ENCODE measurements around the gene UNC5B. TPM values are rescaled to one million over a fixed set of nuclear protein-coding genes. Genes with fewer than 3 reads are reported as not detected.

UNC5B gene
- total and polyA plus RNA-seq, 12 donors: 2.0 to 27.0 (median 8.8) TPM

DNA sequence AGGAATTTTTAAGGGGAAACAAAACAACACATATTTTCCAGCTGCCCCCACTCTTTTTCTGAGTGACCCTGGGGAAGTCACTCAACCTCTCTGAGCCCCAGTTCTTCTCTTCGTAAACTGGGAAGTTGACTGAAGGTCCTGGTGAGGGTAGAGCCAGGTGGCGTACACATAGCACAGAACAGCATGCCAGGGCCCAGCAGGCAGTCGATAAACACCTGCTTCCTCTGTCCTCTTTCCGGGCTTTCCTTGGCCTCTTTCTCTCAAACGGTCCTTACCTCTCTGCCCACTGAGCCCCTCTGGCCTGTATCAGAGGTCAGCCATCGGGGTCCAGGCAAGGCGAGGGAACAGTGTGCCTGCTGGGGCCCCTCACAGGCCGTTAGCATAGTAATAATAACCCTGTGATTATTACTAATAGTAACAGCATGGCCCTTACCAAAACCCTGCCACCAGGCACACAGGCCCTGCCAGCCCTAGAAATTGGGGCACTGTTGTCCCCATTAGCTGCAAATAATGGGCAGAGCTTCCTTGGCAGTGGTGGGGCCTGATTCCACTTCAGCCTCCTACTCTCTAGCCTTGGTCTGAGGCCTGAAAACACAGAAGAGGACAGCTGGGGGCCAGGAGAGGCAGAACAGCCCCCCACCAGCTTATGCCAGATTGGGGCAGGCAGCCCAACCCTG lies 69.4 kb downstream of the UNC5B start:
- no peaks in the 10 kb centered on the region for H3K9me3 ChIP-seq (replicated peaks in 1 of 3)
- TF ChIP-seq POLR2A (IDR thresholded peaks at IDR 0.05): no peak
- TF ChIP-seq, protein P1, sequence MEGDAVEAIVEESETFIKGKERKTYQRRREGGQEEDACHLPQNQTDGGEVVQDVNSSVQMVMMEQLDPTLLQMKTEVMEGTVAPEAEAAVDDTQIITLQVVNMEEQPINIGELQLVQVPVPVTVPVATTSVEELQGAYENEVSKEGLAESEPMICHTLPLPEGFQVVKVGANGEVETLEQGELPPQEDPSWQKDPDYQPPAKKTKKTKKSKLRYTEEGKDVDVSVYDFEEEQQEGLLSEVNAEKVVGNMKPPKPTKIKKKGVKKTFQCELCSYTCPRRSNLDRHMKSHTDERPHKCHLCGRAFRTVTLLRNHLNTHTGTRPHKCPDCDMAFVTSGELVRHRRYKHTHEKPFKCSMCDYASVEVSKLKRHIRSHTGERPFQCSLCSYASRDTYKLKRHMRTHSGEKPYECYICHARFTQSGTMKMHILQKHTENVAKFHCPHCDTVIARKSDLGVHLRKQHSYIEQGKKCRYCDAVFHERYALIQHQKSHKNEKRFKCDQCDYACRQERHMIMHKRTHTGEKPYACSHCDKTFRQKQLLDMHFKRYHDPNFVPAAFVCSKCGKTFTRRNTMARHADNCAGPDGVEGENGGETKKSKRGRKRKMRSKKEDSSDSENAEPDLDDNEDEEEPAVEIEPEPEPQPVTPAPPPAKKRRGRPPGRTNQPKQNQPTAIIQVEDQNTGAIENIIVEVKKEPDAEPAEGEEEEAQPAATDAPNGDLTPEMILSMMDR (IDR thresholded peaks at IDR 0.05): no peak
- H3K36me3 ChIP-seq (replicated peaks in 1 of 2): peaks cover 0 to 3% of the 10 kb centered on the region in 2 donors
- no peak overlapping the region for H3K4me3 ChIP-seq
- no peaks in the 10 kb centered on the region for H3K27me3 ChIP-seq
- intact Hi-C loops (cut with DNase I): loop anchor here in 1 of 2 donors (5.0 kb wide), 1 partner anchor 359 kb away; no protein-coding TSS in a partner anchor
- 81 to 89% (median 85%) methylated on average over 8 of the region's 8 CpGs for WGBS, 4 donors
- H3K27ac ChIP-seq: no peak overlapping the region
- no peak for DNase-seq
- peaks cover 0 to 6% of the 10 kb centered on the region in 2 donors for H3K4me1 ChIP-seq (replicated peaks in 1 of 2)

DNA sequence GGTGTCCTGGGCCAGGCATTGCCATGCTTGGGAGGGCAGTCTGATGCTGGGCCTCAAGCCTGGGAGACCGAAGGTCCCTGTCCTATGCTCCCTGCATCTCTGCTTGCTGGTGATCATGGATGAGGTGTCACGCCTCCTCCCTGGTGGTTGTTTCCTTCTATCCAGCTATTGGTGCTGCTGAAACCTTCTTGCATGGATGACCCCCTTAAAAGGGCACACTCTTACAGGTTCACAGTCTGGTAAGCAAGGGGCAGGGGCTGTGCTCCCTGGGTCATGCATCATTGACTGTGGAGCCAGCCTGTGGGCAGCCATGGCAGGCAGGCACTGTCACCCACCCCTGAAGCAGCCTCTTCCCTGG lies 69.9 kb downstream of the UNC5B start:
- Histone ChIP-seq H3K27me3 (no peaks in the 10 kb centered on the region), H3K27ac (no peak overlapping the region), H3K9me3 (replicated peaks in 1 of 3) (no peaks in the 10 kb centered on the region), H3K4me3 (no peak overlapping the region), H3K4me1 (replicated peaks in 1 of 2) (peaks cover 0 to 6% of the 10 kb centered on the region in 2 donors), H3K36me3 (replicated peaks in 1 of 2) (peaks cover 0 to 7% of the 10 kb centered on the region in 2 donors)
- no peak for DNase-seq
- WGBS, 4 donors: 90 to 92% (median 90%) methylated on average over 2 of the region's 2 CpGs; no CpG with 5 or more reads in 1 of the 4 donors
- intact Hi-C loops (cut with DNase I): loop anchor here in 1 of 2 donors (5.0 kb wide), 1 partner anchor 360 kb away; no protein-coding TSS in a partner anchor
- no peak for TF ChIP-seq POLR2A (IDR thresholded peaks at IDR 0.05)
- TF ChIP-seq, protein P1 (IDR thresholded peaks at IDR 0.05): no peak

- Histone ChIP-seq H3K4me1 (replicated peaks in 1 of 2) (peaks cover 0 to 6% of the 10 kb centered on the region in 2 donors), H3K4me3 (no peak overlapping the region), H3K27me3 (no peaks in the 10 kb centered on the region), H3K36me3 (replicated peaks in 1 of 2) (peaks cover 0 to 11% of the 10 kb centered on the region in 2 donors), H3K27ac (no peak overlapping the region), H3K9me3 (replicated peaks in 1 of 3) (no peaks in the 10 kb centered on the region)
- 79 to 86% (median 82%) methylated on average over 5 to 6 of the region's 6 CpGs for WGBS, 4 donors
- no peak for DNase-seq
- intact Hi-C loops (cut with DNase I): loop anchor here in 1 of 2 donors (5.0 kb wide), 1 partner anchor 361 kb away; no protein-coding TSS in a partner anchor
- TF ChIP-seq, protein P1 (IDR thresholded peaks at IDR 0.05): no peak
- no peak for TF ChIP-seq POLR2A (IDR thresholded peaks at IDR 0.05)
Observed at GRCh38 chr10:71283410-71283809, 71.0 kb downstream of the UNC5B start.

- intact Hi-C loops (cut with DNase I): loop anchor here (2.0 to 5.0 kb wide), 3 partner anchors 359 to 379 kb away; no protein-coding TSS in a partner anchor
- TF ChIP-seq, protein P1 (IDR thresholded peaks at IDR 0.05): no peak
- TF ChIP-seq POLR2A (IDR thresholded peaks at IDR 0.05): no peak
- 84 to 88% (median 84%) methylated on average over 9 to 10 of the region's 10 CpGs for WGBS, 4 donors
- Histone ChIP-seq H3K4me1 (replicated peaks in 1 of 2) (peaks cover 0 to 6% of the 10 kb centered on the region in 2 donors), H3K36me3 (replicated peaks in 1 of 2) (peaks cover 0 to 11% of the 10 kb centered on the region in 2 donors), H3K27me3 (no peaks in the 10 kb centered on the region), H3K27ac (no peak overlapping the region), H3K9me3 (replicated peaks in 1 of 3) (no peaks in the 10 kb centered on the region), H3K4me3 (no peak overlapping the region)
- no peak for DNase-seq
Observed at GRCh38 chr10:71283876-71284275, 71.5 kb downstream of the UNC5B start.
